CD4-positive, alpha-beta memory T cell (primary cell): ENCODE data around the gene BCKDK. TPM values are rescaled to one million over a fixed set of nuclear protein-coding genes. Genes with fewer than 3 reads are reported as not detected.
A peak's percentile ranks its signal among the peaks of the same experiment; 100 is the strongest.

Experiments
- CTCF ChIA-PET: fragments of 350-600 bp; sonication (Branson Sonifier 250); formaldehyde crosslinking; loops from one replicate; lab custom pipeline; 2021; ENCODE audit warnings: inconsistent platforms; ENCODE audit not compliant: partially characterized antibody; lab: Charles Lee
- POLR2A ChIA-PET: fragments of 350-600 bp; sonication (Branson Sonifier 250); formaldehyde crosslinking; loops from one replicate; lab custom pipeline; 2021; ENCODE audit not compliant: partially characterized antibody; lab: Charles Lee
- DNase-seq, 5 donors: peaks; one replicate each; pipeline versions ENCODE4 v3.0.0 to v3.0.0-alpha.2; 2020 to 2022; ENCODE audit warnings: mixed read lengths in 1 of 5
- H3K27ac ChIP-seq: one replicate; pipeline ENCODE4 v1.7.0; 2013; ENCODE audit warnings: low read depth, low read length
- H3K27me3 ChIP-seq: 2 replicates; pipeline ENCODE4 v1.7.0; 2013; ENCODE audit warnings: mild to moderate bottlenecking, low read length, moderate library complexity; ENCODE audit not compliant: insufficient read depth
- H3K36me3 ChIP-seq: 2 replicates; pipeline ENCODE4 v1.7.0; 2013; ENCODE audit warnings: mild to moderate bottlenecking, low read length, moderate library complexity; ENCODE audit not compliant: insufficient read depth
- H3K4me1 ChIP-seq: 2 replicates; pipeline ENCODE4 v1.7.0; 2013; ENCODE audit warnings: mild to moderate bottlenecking, low read length, moderate library complexity; ENCODE audit not compliant: insufficient read depth
- H3K4me3 ChIP-seq, 2 donors: one replicate each; pipeline ENCODE4 v1.7.0; 2013; ENCODE audit warnings: low read length in 2 of 2, mild to moderate bottlenecking in 1 of 2
- H3K9me3 ChIP-seq, 2 donors: one replicate each; pipeline ENCODE4 v1.7.0; 2013; ENCODE audit warnings: low read length in 2 of 2, control low read depth in 1 of 2; ENCODE audit not compliant: control insufficient read depth in 1 of 2
- H3K27ac Mint-ChIP-seq, 7 donors: one replicate each; pipeline ENCODE4 v1.8.0; 2020 to 2021; ENCODE audit warnings: mixed read lengths in 7 of 7, mild to moderate bottlenecking in 6 of 7, inconsistent platforms in 3 of 7, moderate library complexity in 3 of 7
- H3K27me3 Mint-ChIP-seq, 2 donors: one replicate each; pipeline ENCODE4 v1.8.0; 2020 to 2021; ENCODE audit warnings: mixed read lengths in 2 of 2
- H3K36me3 Mint-ChIP-seq, 2 donors: one replicate each; pipeline ENCODE4 v1.8.0; 2020 to 2021; ENCODE audit warnings: mixed read lengths in 2 of 2, inconsistent platforms in 1 of 2, mild to moderate bottlenecking in 1 of 2
- H3K4me1 Mint-ChIP-seq, 4 donors: one replicate each; pipeline ENCODE4 v1.8.0; 2020 to 2021; ENCODE audit warnings: mixed read lengths in 4 of 4, mild to moderate bottlenecking in 1 of 4
- H3K4me3 Mint-ChIP-seq, 8 donors: one replicate each; pipeline ENCODE4 v1.8.0; 2020 to 2021; ENCODE audit warnings: mixed read lengths in 8 of 8, mild to moderate bottlenecking in 7 of 8, moderate library complexity in 6 of 8, inconsistent platforms in 3 of 8
- H3K9me3 Mint-ChIP-seq, 8 donors: one replicate each; pipeline ENCODE4 v1.8.0; 2020 to 2021; ENCODE audit warnings: mixed read lengths in 8 of 8, mild to moderate bottlenecking in 5 of 8, inconsistent platforms in 3 of 8, moderate library complexity in 1 of 8
- intact Hi-C: fragments of 100-400 bp; cut with micrococcal nuclease; formaldehyde crosslinking; loops from one replicate; pipeline ENCODE4 v1.15.1; 2023
- polyA plus RNA-seq, 2 donors: library from polyadenylated mRNA; unstranded; fragments of 300-500 nt; fragmentation: Illumina TruSeq; gene quantifications; one replicate each; pipeline ENCODE4 v1.2.3, GENCODE V29; 2021
- total RNA-seq, 2 experiments: library from RNA; stranded (reverse); gene quantifications; one replicate each; pipeline ENCODE4 v1.2.3, GENCODE V29; 2021

The BCKDK gene
- total and polyA plus RNA-seq, 4 experiments from 2014 or later: 17.0 to 24.3 (median 21.7) TPM

GRCh38 chr16:31083981-31084380, 24.2 kb upstream of the BCKDK start:
- Histone ChIP-seq H3K4me1 (peaks cover 10% of the 10 kb centered on the region), H3K4me3 (no peak overlapping the region), H3K36me3 (peaks cover 19% of the 10 kb centered on the region), H3K9me3 (no peaks in the 10 kb centered on the region), H3K27me3 (no peaks in the 10 kb centered on the region), H3K27ac (no peak overlapping the region)
- Mint-ChIP-seq H3K4me1 (peaks cover 1 to 20% (median 8%) of the 10 kb centered on the region in 4 donors), H3K27ac (no peak overlapping the region), H3K36me3 (peaks cover 0 to 32% of the 10 kb centered on the region in 2 donors), H3K9me3 (no peaks in the 10 kb centered on the region), H3K27me3 (no peaks in the 10 kb centered on the region), H3K4me3 (no peak overlapping the region)
- intact Hi-C loops: no loop called here
- ChIA-PET CTCF (no interaction called here), POLR2A (interaction anchor here (1.2 to 2.7 kb wide), 3 partner anchors 9 to 58 kb away, joined by 4 to 12 read pairs (median 5); partner anchors contain the start of genes ZNF646 and ZNF668)
- no peak for DNase-seq

DNA sequence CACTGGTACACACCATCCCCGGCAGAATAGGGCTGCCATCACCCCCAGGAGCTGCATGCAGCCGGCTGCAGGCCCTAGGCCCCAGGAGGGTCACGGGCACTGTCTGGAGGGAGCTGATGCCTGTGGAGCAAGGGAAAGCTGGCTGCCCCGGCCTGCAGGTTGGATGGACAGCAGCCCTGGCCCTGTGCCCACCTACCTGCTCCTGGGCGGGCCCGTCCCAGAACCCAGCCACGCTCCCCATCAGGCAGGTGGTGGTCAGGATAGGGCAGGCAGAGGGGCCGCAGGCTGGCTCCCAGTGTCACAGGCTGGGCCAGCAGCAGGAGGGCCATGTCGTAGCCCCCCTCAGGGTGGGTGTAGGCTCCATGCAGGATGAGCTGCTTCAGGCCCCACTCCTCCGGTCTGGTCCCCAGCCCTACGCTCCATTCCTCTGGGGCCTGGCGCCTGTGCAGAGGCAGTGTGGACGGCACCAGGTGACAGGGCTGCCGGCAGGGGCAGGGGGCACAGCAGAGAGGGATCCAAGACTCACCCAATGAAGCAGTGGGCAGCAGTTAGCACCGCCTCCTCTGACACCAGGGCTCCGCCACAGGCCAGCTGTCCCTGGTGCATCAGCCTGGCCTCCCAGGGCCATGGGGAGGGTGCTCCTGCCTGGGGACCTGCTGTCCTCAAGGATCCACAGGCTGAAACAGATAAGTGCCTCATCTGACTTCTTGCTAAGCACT, 23.4 kb upstream of the BCKDK start:
- no peaks in the 10 kb centered on the region for H3K9me3 ChIP-seq
- no peaks in the 10 kb centered on the region for H3K27me3 ChIP-seq
- Mint-ChIP-seq H3K9me3 (no peaks in the 10 kb centered on the region), H3K36me3 (peaks cover 0 to 31% of the 10 kb centered on the region in 2 donors), H3K27ac (no peak overlapping the region), H3K4me1 (peaks cover 0 to 14% (median 8%) of the 10 kb centered on the region in 4 donors), H3K27me3 (no peaks in the 10 kb centered on the region), H3K4me3 (no peak overlapping the region)
- ChIA-PET POLR2A (interaction anchor here (1.2 to 2.7 kb wide), 4 partner anchors 9 to 57 kb away, joined by 3 to 12 read pairs (median 4); partner anchors contain the start of genes ZNF646 and ZNF668), CTCF (no interaction called here)
- no peak overlapping the region for H3K27ac ChIP-seq
- no peak for DNase-seq
- H3K4me1 ChIP-seq: peaks cover 10% of the 10 kb centered on the region
- intact Hi-C loops: no loop called here
- peaks cover 15% of the 10 kb centered on the region for H3K36me3 ChIP-seq
- no peak overlapping the region for H3K4me3 ChIP-seq

DNA sequence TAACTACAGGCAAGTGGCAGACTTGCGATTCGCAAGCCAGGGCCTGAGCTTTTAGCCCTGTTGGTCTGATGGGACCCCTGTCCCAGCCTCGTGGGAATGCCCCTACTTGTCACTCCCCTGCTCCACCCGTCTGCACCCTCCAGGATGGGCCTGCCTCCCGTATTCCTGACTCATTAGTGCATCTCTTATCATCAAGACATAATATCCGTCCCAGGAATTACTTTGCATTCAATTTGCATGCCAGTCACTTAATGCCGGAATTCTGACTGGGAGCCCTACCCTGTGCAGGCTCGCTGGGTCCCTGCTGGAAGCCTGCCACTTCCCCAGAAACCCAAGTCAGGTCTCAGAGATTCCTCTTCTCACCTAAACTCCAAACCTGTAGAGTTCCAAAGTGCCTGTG, 22.8 kb upstream of the BCKDK start:
- Histone ChIP-seq H3K9me3 (no peaks in the 10 kb centered on the region), H3K4me3 (no peak overlapping the region), H3K27ac (no peak overlapping the region), H3K4me1 (peaks cover 10% of the 10 kb centered on the region), H3K36me3 (peaks cover 14% of the 10 kb centered on the region), H3K27me3 (no peaks in the 10 kb centered on the region)
- intact Hi-C loops: no loop called here
- peaks cover 0 to 13% (median 8%) of the 10 kb centered on the region in 4 donors for H3K4me1 Mint-ChIP-seq
- peak overlapping the region in 2 of 7 donors; percentile 54 to 69 for H3K27ac Mint-ChIP-seq
- H3K36me3 Mint-ChIP-seq: peaks cover 0 to 28% of the 10 kb centered on the region in 2 donors
- H3K27me3 Mint-ChIP-seq: no peaks in the 10 kb centered on the region
- ChIA-PET CTCF (interaction anchor here (1.1 to 1.2 kb wide), 2 partner anchors 9 to 57 kb away, joined by 3 read pairs; partner anchors contain the start of gene VKORC1), POLR2A (interaction anchor here (1.4 to 2.7 kb wide), 4 partner anchors 9 to 95 kb away, joined by 3 to 12 read pairs (median 4); partner anchors contain the start of genes FUS, VKORC1, ZNF646 and ZNF668)
- H3K9me3 Mint-ChIP-seq: no peaks in the 10 kb centered on the region
- DNase-seq: no peak
- H3K4me3 Mint-ChIP-seq: no peak overlapping the region

GRCh38 chr16:31085873-31086628, 22.1 kb upstream of the BCKDK start:
- Mint-ChIP-seq H3K27me3 (no peaks in the 10 kb centered on the region), H3K9me3 (no peaks in the 10 kb centered on the region), H3K4me1 (peaks cover 0 to 15% (median 7%) of the 10 kb centered on the region in 4 donors), H3K27ac (peak overlapping the region in 4 of 7 donors; percentile 25 to 73 (median 52)), H3K36me3 (peaks cover 4 to 28% of the 10 kb centered on the region in 2 donors), H3K4me3 (peak overlapping the region in 1 of 8 donors; percentile 12)
- no peak overlapping the region for H3K27ac ChIP-seq
- H3K4me1 ChIP-seq: peaks cover 10% of the 10 kb centered on the region
- ChIA-PET POLR2A (interaction anchor here (0.8 to 2.7 kb wide), 5 partner anchors 8 to 94 kb away, joined by 3 to 12 read pairs (median 4); partner anchors contain the start of genes FUS, VKORC1, ZNF646 and ZNF668), CTCF (interaction anchor here (1.1 to 1.2 kb wide), 2 partner anchors 8 to 56 kb away, joined by 3 read pairs; partner anchors contain the start of gene VKORC1)
- H3K36me3 ChIP-seq: peaks cover 13% of the 10 kb centered on the region
- H3K4me3 ChIP-seq: no peak overlapping the region
- intact Hi-C loops: no loop called here
- DNase-seq: no peak
- no peaks in the 10 kb centered on the region for H3K9me3 ChIP-seq
- H3K27me3 ChIP-seq: no peaks in the 10 kb centered on the region

- intact Hi-C loops: no loop called here
- H3K27ac Mint-ChIP-seq: peak overlapping the region in 2 of 7 donors; percentile 25 to 51
- H3K9me3 Mint-ChIP-seq: no peaks in the 10 kb centered on the region
- Histone ChIP-seq H3K36me3 (peaks cover 13% of the 10 kb centered on the region), H3K27me3 (no peaks in the 10 kb centered on the region), H3K4me1 (peaks cover 7% of the 10 kb centered on the region), H3K27ac (no peak overlapping the region), H3K9me3 (no peaks in the 10 kb centered on the region), H3K4me3 (no peak overlapping the region)
- H3K27me3 Mint-ChIP-seq: no peaks in the 10 kb centered on the region
- H3K36me3 Mint-ChIP-seq: peaks cover 4 to 30% of the 10 kb centered on the region in 2 donors
- H3K4me1 Mint-ChIP-seq: peaks cover 0 to 17% (median 6%) of the 10 kb centered on the region in 4 donors
- ChIA-PET CTCF (interaction anchor here (1.1 to 1.2 kb wide), 2 partner anchors 8 to 55 kb away, joined by 3 read pairs; partner anchors contain the start of gene VKORC1), POLR2A (interaction anchor here (0.8 to 1.6 kb wide), 4 partner anchors 8 to 94 kb away, joined by 3 to 4 read pairs (median 4); partner anchors contain the start of genes FUS and VKORC1)
- no peak overlapping the region for H3K4me3 Mint-ChIP-seq
- DNase-seq: no peak
These were observed 21.6 kb upstream of the BCKDK start for GRCh38 chr16:31086629-31086906.

DNA sequence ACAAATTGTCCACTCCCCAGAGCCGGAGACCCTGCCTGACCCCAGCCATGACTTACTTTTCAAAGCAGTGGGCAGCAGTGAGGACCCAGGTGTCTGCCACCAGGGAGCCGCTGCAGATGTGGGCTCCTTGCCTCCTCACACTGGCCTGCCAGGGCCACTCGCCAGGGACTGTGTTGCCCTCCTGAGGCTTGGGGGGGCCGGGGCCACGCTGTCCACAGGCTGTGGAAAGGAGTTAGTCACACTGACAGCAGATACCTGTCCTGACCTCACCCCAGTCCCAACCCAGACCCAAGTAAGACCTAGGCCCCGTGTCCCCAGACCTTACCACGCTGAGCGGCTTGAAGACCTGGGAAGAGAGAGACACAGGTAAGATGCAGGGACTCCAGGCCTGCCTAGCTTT, 20.7 kb upstream of the BCKDK start:
- POLR2A ChIA-PET: interaction anchor here (1.0 kb wide), 1 partner anchor 55 kb away, joined by 4 read pairs; no protein-coding TSS in a partner anchor
- H3K4me3 Mint-ChIP-seq: no peak overlapping the region
- no peak overlapping the region for H3K4me3 ChIP-seq
- no peaks in the 10 kb centered on the region for H3K9me3 Mint-ChIP-seq
- H3K36me3 Mint-ChIP-seq: peaks cover 4 to 27% of the 10 kb centered on the region in 2 donors
- DNase-seq: no peak
- no peaks in the 10 kb centered on the region for H3K27me3 ChIP-seq
- no peak overlapping the region for H3K27ac ChIP-seq
- CTCF ChIA-PET: no interaction called here
- H3K4me1 Mint-ChIP-seq: peaks cover 0 to 12% (median 3%) of the 10 kb centered on the region in 4 donors
- H3K36me3 ChIP-seq: peaks cover 13% of the 10 kb centered on the region
- intact Hi-C loops: no loop called here
- no peak overlapping the region for H3K27ac Mint-ChIP-seq
- H3K27me3 Mint-ChIP-seq: no peaks in the 10 kb centered on the region
- no peaks in the 10 kb centered on the region for H3K4me1 ChIP-seq
- H3K9me3 ChIP-seq: no peaks in the 10 kb centered on the region
